Calu3 (cell line): ENCODE measurements around the gene C11orf52. TPM values are rescaled to one million over a fixed set of nuclear protein-coding genes. Genes with fewer than 3 reads are reported as not detected.

Source experiments
- BruUV-seq: library from RNA; stranded (reverse); fragments of 400-500 nt; replicated peaks from 2 replicates; lab custom pipeline; 2021; lab: Mats Ljungman, UMichigan
- CTCF ChIA-PET: fragments of 300-600 bp; sonication (Branson Sonifier 250); formaldehyde crosslinking; loops from one replicate; lab custom pipeline; 2022; ENCODE audit warnings: antibody characterized with exemption; lab: Charles Lee
- DNase-seq: peaks from one replicate; pipeline ENCODE4 v3.0.0; 2022
- H3K27ac Mint-ChIP-seq: one replicate; pipeline ENCODE4 v1.8.0; 2022; ENCODE audit warnings: mixed read lengths; ENCODE audit not compliant: unreplicated experiment
- H3K27me3 Mint-ChIP-seq: one replicate; pipeline ENCODE4 v1.8.0; 2022; ENCODE audit warnings: mixed read lengths; ENCODE audit not compliant: unreplicated experiment
- H3K36me3 Mint-ChIP-seq: one replicate; pipeline ENCODE4 v1.8.0; 2022; ENCODE audit warnings: mild to moderate bottlenecking, moderate library complexity, mixed read lengths; ENCODE audit not compliant: insufficient read depth, unreplicated experiment
- H3K4me1 Mint-ChIP-seq: one replicate; pipeline ENCODE4 v1.8.0; 2022; ENCODE audit warnings: mild to moderate bottlenecking, low read depth, mixed read lengths; ENCODE audit not compliant: unreplicated experiment
- H3K4me3 Mint-ChIP-seq: one replicate; pipeline ENCODE4 v1.8.0; 2022; ENCODE audit warnings: mild to moderate bottlenecking, low read depth, moderate library complexity, mixed read lengths; ENCODE audit not compliant: unreplicated experiment
- H3K9me3 Mint-ChIP-seq: one replicate; pipeline ENCODE4 v1.8.0; 2022; ENCODE audit warnings: low read depth, mixed read lengths; ENCODE audit not compliant: unreplicated experiment
- CTCF ChIP-seq: fragments of 200-600 bp; IDR thresholded peaks from one replicate; pipeline ENCODE4 v1.8.0; 2022; ENCODE audit warnings: antibody characterized with exemption; ENCODE audit not compliant: unreplicated experiment
- intact Hi-C: fragments of 100-400 bp; cut with micrococcal nuclease; formaldehyde crosslinking; loops from one replicate; pipeline ENCODE4 v1.10.0; 2022; ENCODE audit not compliant: unreplicated experiment
- total RNA-seq: library from RNA; stranded (reverse); gene quantifications from 2 replicates; pipeline ENCODE4 v1.2.3, GENCODE V29; 2022

C11orf52 gene
- total RNA-seq, 1 experiment from 2014 or later, result 6.2 TPM

GRCh38 chr11:111937461-111937769, 18.7 kb downstream of the C11orf52 start:
- BruUV-seq, result no TSS peak
- H3K36me3 Mint-ChIP-seq, result no peaks in the 10 kb centered on the region
- H3K27ac Mint-ChIP-seq, result no peak overlapping the region
- peak overlapping the region; percentile 75 for H3K4me3 Mint-ChIP-seq
- peaks cover 8% of the 10 kb centered on the region for H3K4me1 Mint-ChIP-seq
- H3K27me3 Mint-ChIP-seq, result no peaks in the 10 kb centered on the region
- DNase-seq, result no peak
- intact Hi-C loops, result loop anchor here (10.0 kb wide), 1 partner anchor 347 kb away; no protein-coding TSS in a partner anchor
- CTCF ChIA-PET, result interaction anchor here (0.6 to 1.5 kb wide), 3 partner anchors 24 to 45 kb away, joined by 3 to 4 read pairs (median 3); no protein-coding TSS in a partner anchor
- no peaks in the 10 kb centered on the region for H3K9me3 Mint-ChIP-seq
- no peak for TF ChIP-seq CTCF

- CTCF ChIA-PET, result interaction anchor here (0.6 to 1.5 kb wide), 3 partner anchors 24 to 44 kb away, joined by 3 to 4 read pairs (median 3); no protein-coding TSS in a partner anchor
- peaks cover 8% of the 10 kb centered on the region for H3K4me1 Mint-ChIP-seq
Observed at GRCh38 chr11:111937844-111938243, 19.1 kb downstream of the C11orf52 start.

GRCh38 chr11:111938687-111939160, 20.0 kb downstream of the C11orf52 start:
- Mint-ChIP-seq H3K27me3 (no peaks in the 10 kb centered on the region), H3K9me3 (no peaks in the 10 kb centered on the region), H3K27ac (no peak overlapping the region), H3K4me1 (peaks cover 8% of the 10 kb centered on the region), H3K36me3 (no peaks in the 10 kb centered on the region), H3K4me3 (no peak overlapping the region)
- BruUV-seq, result no TSS peak
- no peak for TF ChIP-seq CTCF
- DNase-seq, result no peak
- intact Hi-C loops, result loop anchor here (10.0 kb wide), 1 partner anchor 346 kb away; no protein-coding TSS in a partner anchor
- CTCF ChIA-PET, result no interaction called here

More at GRCh38 chr11:111937844-111938243, 19.1 kb downstream of the C11orf52 start:
- H3K36me3 Mint-ChIP-seq, result no peaks in the 10 kb centered on the region
- no peaks in the 10 kb centered on the region for H3K27me3 Mint-ChIP-seq
- no peak for TF ChIP-seq CTCF
- H3K27ac Mint-ChIP-seq, result no peak overlapping the region
- peak overlapping the region; percentile 75 for H3K4me3 Mint-ChIP-seq
- DNase-seq, result no peak
- no TSS peak for BruUV-seq
- no peaks in the 10 kb centered on the region for H3K9me3 Mint-ChIP-seq
- intact Hi-C loops, result loop anchor here (10.0 kb wide), 1 partner anchor 347 kb away; no protein-coding TSS in a partner anchor

- Mint-ChIP-seq H3K9me3 (no peaks in the 10 kb centered on the region), H3K27ac (no peak overlapping the region), H3K4me3 (no peak overlapping the region), H3K4me1 (peaks cover 8% of the 10 kb centered on the region), H3K36me3 (no peaks in the 10 kb centered on the region), H3K27me3 (no peaks in the 10 kb centered on the region)
- TF ChIP-seq CTCF, result no peak
- CTCF ChIA-PET, result no interaction called here
- BruUV-seq, result no TSS peak
- intact Hi-C loops, result loop anchor here (10.0 kb wide), 1 partner anchor 345 kb away; no protein-coding TSS in a partner anchor
- no peak for DNase-seq
Observed at GRCh38 chr11:111939836-111940604, 21.3 kb downstream of the C11orf52 start.
